GM12891 (cell line): Measurements from ENCODE around the gene CKMT2.

ENCODE experiments used
- POLR2A ChIP-seq: IDR thresholded peaks from 2 replicates; pipeline ENCODE4 v1.6.1; 2011; ENCODE audit warnings: low read depth, low read length, control low read depth
- POLR2AphosphoS5 ChIP-seq: IDR thresholded peaks from 2 replicates; pipeline ENCODE4 v1.6.1; 2011; ENCODE audit warnings: low read depth, low read length, control low read depth

GRCh38 chr5:81192373-81192750, 40.8 kb upstream of the CKMT2 start:
- TF ChIP-seq POLR2AphosphoS5 (no peak), POLR2A (no peak)
